OCI-M2 (cell line): ENCODE results near the gene TMEM179.

ENCODE experiments used
- DNase-seq: peaks from one replicate; lab custom pipeline; 2025; ENCODE audit not compliant: unreplicated experiment; lab: John Stamatoyannopoulos, UW

Gene TMEM179

DNA sequence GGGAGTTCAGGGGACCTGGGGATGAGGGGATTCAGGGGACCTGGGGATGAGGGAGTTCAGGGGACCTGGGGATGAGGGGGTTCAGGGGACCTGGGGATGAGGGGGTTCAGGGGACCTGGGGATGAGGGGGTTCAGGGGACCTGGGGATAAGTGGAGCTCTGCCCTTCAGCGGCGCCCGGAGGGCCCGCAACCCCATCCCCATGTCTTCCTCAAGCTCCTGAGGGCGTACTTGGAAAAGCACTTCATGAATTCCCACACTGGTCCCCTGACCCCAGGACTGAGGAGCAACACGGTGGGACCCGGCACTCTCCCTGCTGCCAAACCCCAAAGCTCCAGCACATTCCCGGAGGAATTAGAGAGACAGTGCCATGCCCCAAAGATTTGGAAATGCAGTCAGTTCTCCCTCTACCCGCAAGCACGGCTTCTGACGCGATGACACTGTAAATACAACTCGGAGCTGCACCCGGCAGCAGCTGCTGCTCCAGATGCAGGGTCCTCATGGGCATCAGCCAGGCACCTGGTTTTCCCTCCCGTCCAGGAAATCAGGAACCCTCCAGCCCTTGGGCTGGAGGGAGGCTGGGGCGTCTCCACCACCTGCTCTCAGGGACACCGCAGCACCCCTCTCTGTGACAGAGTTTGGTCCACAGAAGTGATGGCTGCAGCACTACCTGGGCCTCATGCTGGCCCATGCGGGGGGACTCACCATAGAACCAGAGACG is 57.8 kb downstream of the TMEM179 start:
- DNase-seq: no peak

DNA sequence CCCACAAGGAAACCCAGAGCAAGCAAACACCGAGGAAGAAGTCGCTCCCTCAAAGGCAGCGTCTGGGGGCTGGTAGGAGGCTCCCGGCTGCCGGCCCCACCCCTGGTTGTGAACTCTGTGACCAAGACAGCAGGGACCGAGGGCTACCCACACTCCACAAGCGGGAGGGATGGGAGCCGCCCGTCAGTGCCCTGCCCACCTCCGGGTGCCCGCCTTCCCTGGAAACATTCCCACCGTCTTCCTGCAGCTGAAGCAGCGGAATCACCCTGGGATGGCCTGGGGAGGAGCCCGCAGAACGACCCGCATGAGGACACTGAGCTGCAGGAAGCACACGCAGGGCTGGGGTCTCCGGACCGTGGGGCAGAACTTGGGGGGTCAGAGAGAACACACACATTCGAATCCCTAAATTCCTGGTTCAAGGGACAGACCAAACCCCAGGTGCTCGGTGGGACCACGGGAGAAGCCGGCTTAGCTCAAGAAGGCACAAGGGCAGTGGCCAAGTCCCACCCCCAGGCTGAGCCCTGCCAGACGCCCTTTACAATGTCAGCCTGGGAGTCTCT is 58.5 kb downstream of the TMEM179 start:
- no peak for DNase-seq

DNA sequence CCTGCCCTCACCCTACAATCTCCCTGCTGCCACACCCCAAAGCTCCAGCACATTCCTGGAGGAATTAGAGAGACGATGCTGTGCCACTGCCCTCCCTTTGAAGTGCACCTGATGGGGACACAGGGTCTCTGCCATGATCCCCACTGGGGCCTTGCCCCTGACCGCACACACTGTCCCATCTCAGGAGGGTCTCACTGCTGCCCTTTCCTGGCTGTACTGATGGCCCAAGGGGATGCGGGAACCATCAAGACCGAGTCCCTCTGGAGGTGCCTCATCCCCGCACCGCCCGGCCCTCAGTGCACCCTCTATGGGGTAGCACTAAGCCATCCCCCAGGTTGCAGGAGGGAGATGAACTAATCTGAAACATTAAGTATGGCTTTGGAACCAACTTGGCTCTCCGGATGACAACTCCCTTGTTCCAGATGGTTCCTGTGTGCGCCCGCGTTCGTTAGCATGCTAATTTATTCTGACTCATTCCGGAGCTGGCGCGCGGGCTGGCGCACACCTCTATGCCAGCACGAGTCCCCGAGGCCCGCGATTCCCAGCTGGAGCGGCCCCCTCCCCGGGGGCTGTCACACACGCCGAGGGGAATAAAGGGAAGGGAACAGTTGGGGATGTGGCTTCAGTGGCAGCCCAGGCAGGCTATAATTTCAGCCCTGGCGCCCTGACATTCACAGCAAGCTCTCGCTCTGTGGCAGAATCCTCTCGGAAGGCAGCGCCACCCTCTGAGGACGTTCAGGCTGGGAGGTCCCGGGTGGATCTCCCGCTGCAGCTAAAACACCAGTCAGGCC is 59.2 kb downstream of the TMEM179 start:
- DNase-seq: no peak

DNA sequence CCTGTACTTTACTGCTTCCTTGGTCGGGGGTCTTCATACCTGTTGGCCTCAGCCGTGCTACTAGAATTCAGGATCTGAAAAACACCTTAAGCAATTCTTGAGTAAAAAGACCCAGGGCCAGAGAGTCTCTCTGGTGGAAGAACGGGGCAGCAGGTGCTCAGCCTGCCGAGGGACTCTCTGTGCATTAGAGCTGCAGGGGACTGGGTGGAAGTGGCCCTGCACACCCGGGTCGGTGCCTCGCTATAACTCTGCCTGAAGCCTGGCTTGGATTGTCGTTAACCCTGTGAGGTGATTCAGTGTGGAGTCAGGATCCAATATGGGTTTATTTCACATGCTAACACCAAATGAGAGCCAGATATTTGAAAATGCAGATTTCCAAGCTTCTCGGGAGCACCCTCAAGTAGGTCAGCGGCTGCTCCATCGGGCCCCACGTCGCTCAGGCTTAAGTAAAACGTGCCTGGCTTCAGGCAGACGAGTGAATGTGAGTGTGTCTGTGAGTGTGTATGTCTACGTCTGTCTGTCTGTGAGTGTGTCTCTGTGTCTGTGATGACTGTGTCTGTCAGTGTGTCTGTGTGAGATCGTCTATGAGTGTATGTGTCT is 60.1 kb downstream of the TMEM179 start:
- no peak for DNase-seq

DNA sequence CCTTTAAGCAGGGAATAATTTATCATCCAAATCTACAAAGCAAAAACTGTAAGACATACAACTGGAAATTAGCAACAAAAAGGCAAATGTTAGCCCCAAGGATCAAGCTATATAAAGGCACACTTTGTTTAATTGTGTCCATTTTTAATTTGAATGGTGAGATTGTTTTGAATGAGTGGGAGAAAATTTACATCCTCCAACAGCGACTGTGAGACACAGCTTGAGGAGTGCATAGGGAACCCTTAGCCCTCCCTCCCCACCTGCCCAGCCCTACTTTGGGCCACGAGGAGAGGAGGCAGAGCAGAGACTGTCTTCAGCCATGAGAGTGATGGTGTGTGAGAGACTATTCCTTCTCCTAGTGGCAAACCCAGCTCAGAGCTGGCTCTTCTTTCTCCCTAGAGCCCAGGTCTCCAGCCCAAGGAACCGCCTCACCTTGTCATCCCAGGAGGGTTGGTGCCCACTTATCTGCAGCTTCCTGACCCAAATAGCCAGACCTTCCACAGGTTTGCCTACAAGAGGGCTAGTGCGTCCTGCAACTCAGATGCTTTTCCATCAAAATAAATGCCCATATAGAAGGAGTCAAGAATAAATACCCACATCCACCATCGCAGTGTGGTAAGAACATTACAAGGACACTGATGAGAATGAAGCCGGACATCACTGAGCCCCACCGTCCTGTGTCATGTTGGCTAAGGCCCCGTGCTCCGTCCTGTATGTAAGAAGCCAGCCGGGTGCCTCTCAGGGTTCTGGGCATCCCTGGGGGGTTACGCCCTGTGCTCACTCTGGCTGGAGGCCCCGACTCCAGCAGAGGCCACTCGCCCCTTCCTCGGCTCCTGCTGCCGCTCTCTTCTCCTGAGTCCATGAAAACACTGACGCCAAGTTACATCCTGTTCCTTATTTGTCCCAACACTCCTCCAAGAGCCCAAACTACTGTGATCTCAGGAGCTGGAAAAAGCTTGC is 61.4 kb downstream of the TMEM179 start:
- no peak for DNase-seq

DNA sequence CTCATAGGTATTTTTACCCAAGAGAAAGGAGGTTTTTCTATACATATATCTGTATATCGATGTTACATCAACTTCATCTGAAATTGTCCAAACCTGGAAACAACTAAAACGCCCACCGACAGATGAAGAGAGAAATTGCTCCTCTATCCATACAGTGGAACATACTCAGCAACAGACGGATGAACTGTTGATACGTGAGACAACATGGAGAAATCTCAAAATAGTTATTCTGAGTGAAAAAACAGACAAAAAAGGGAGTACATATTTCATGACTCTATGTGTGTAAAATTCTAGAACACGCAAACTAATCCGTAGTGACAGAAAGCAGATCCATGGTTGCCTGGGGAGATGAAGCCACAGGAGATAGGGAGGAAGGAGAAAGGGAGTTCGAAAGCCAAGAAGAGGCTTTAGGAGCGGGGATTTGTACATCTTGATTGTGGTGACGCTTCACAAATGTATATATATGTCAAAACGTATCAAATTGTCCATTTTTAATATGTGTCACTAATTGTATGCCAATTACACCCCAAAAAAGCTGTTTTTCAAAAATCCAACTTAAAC is 62.6 kb downstream of the TMEM179 start:
- DNase-seq: no peak
